Superior temporal gyrus (tissue), 1 donor: ENCODE results near the gene PLXNB3.

Source experiments
- DNase-seq: peaks from one replicate; pipeline ENCODE4 v3.0.0-alpha.2; 2016; ENCODE audit errors: extremely low spot score

PLXNB3 gene

GRCh38 chrX:153791104-153791852 lies 27.2 kb downstream of the PLXNB3 start:
- no peak for DNase-seq

DNA sequence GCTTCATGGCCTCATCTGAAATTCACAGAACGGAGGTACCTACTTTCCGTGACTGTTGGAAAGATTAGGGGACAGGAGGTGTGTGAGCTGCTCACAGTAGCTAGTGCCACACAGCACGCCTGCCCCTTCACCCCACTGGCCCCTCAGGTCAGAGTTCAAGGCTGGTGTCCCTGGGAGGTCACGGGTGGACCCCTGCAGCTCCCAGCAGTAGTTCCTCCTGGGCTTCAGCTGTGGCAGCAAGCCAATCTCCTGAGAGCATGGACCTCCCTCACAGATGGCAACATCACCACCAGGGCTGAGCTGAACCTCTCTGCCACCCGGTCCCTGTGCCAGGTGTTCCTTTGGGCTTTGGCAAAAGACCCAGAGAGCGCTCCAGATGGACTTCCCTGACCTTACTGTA lies 28.3 kb downstream of the PLXNB3 start:
- no peak for DNase-seq

- DNase-seq, result no peak
These were observed 29.2 kb downstream of the PLXNB3 start for GRCh38 chrX:153793291-153793690.

GRCh38 chrX:153794018-153794896 lies 30.2 kb downstream of the PLXNB3 start, which contains the start of the genes IDH3G and SSR4:
TSS of gene IDH3G (minus strand) at chrX:153794375. CDS start at chrX:153794326, 49 bp downstream.
TSS of gene SSR4 (plus strand) at chrX:153794668. CDS start at chrX:153794688, 20 bp downstream.
- DNase-seq, result peak; percentile 91

DNA sequence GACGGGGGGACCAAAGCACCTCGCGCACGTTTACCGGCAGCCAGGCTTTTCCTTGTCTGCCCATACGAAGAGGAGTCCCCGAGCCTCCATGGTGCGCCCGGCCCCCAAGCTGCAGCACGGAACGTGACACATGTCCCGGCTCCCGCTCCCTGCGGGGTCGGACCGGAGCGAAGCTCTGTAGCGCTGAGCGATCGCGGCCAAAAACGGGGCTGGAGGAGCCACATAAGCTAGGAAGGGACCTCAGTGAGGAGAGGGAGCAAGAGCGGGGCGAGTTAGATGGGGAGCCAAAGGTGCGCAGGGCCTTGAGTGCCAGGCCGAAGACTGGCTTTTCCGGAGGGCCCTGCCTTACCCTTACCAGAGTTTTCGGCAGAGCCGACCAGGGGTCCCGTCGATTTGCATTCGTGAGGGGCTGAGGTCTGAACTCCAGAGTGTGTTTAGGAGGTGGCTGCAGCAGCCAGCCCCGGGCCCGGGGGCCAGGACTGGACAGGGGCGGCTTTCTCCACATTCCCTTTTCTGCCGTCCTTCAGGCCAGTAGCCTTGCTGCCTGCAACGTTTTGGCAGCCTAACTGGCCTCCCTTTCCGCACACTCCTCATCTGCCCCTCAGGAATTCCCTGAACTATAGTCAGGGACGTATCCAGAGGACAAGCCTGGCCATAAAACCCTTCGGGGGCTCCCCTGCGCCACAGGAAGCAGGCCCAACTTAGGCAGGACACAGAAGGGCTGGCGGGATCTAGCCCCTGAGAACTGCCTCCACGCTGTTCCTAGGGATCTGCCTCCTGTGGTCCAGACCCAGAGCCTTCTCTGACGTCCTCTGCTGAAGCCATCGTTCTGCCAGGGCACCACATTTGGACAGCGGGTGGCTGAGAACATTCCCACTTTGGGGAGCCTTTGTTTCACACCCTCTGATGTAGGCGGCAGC lies 31.1 kb downstream of the PLXNB3 start:
- no peak for DNase-seq

GRCh38 chrX:153797415-153798015 lies 33.5 kb downstream of the PLXNB3 start:
- DNase-seq, result no peak

GRCh38 chrX:153799326-153799725 lies 35.3 kb downstream of the PLXNB3 start:
- DNase-seq, result no peak

GRCh38 chrX:153800177-153800722 lies 36.2 kb downstream of the PLXNB3 start:
- DNase-seq, result no peak

DNA sequence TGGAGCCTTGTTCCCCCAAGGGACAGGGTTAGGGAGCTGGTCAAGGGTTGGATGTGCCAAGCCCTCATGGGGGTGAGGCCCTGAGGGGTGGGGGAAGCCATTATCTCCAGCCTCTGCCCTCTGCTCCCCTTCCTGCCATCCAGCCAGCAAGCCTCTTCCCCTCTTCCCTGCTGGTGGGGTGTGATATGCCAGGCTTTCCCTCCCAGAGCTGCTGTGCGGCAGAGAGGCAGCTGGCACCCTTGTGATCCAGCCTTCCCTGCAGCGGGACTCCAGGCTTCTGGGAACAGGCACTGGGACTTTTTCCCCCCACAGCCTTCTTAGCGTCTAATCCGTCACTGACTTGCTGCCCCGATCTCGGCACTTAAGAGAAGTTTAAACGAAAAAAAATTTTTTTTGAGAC lies 36.7 kb downstream of the PLXNB3 start:
- DNase-seq, result no peak

DNA sequence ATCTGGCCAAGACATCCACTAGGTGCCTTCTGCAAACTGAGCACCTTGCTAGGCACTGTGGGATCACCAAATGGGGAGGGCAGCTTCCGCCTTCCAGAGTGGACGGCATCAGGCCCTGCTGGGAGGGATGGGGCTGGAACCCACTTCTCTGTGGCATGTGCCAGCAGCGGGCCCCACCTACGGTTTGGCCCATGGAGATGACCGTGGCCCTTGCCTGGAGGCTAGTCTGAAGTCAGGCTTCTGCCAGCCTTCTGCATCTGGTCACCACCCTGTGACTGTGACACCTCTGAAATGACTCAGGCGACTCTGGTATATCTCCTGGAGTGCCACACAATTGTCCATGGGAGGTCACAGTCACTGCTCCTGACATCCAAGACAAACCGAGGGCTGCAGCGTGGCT lies 37.6 kb downstream of the PLXNB3 start:
- no peak for DNase-seq

DNA sequence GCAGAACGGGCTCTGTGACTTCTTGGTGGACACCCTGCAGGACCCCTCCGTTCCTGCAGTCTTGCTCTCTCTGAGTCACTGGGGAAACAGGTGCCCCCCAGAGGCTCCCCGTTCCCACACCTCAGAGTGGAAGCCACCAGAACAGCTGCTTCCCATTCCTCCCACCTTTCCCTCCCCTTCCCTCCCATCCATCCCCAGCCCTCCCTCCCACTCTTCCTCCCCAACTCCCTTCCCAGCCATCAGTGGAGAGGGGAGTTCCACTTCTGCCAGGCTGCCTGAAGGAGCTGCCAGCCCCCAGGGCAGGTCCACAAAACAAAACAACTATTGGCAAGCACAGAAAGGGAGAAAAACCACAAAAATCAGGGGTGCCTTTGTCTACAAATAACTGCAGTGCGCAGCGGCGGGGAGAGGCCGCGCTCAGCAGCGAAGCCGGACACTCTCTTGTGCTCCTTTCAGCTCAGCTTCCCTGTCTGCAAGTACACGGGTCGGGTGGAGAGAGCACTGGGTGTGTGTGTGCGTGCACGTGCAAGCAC lies 38.5 kb downstream of the PLXNB3 start:
- DNase-seq, result no peak

- DNase-seq, result no peak
These were observed 39.4 kb downstream of the PLXNB3 start for GRCh38 chrX:153803211-153804099.

DNA sequence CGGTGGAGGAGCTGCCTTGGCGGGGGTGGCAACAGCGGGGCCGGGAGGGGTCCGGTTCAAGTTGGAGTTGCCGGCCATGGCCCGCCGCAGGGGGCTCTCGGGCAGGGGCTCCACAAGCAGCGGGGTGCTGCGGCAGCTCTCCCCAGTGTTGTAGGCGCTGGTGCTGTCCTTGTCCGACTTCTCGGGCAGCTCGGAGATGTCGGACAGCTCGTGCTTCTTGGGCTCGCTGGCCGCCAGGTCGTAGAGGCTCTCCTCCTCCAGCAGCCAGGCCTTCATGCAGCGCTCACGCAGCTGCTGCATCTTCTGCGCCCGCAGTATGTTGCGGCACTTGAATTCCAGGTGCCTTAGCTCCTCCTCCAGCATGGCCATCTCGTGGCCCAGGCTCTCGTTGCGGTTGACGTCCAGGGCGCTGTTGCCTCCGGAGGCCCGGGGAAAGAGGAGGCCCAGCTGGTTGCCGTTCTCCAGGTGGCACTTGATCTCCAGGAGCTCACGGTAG lies 40.1 kb downstream of the PLXNB3 start:
- no peak for DNase-seq

DNA sequence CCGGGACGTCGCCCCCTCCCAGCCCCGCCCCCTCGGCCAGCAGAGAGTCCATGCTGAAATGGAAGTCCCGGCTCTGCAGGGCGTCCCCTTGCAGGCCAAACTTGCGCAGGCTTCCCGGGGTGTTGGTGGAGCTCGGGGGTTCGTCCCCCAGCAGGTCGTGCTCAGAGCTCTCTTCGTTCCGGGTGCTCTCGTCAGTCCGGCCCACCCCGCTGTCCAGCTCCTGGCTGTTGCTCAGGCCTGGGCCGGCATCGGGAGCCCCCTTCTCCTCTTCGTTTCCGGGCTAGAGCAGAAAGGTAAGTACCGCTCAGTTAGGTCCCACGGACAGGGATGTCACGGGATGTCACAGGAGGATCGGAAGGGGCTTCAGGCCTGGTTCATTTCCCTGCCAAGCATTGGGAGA lies 40.6 kb downstream of the PLXNB3 start:
- DNase-seq, result no peak

- DNase-seq, result no peak
These were observed 41.4 kb downstream of the PLXNB3 start for GRCh38 chrX:153805436-153805835.

DNA sequence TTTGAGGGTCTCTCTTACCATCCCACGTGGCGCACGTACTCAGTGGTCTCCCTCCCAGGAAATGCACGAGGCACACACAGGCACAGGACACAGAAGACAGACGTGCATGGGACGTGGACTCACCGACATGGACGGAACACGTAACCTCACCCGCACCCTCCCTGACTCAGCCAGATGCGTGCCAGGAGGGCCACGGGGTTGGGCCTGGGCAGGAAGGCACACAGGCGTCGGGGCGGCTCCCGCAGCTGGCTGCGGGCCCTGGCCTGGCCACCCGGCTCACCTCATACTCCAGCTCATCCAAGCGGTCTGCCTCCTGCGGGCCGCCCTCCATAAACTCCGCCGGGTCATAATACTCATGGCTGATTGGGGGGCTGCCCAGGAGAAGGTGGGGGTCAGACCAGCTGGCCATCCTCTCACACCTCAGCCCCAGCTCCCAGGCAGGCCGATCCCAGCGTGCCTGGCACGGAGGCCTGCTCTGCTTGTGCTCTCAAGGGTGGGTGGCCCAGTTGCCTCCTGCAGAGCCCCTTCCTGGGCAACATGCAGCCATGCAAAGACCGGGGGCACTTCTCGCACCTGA lies 43.0 kb downstream of the PLXNB3 start:
- DNase-seq, result no peak

GRCh38 chrX:153807976-153808375 lies 43.9 kb downstream of the PLXNB3 start:
- no peak for DNase-seq

GRCh38 chrX:153812220-153812619 lies 48.2 kb downstream of the PLXNB3 start:
- no peak for DNase-seq

- DNase-seq, result no peak
These were observed 49.1 kb downstream of the PLXNB3 start for GRCh38 chrX:153813161-153813560.
